Measurements from ENCODE around the gene ELOA.

GRCh38 chr1:23790696-23791515 lies 47.6 kb downstream of the ELOA start, which contains the start of gene LYPLA2:
- TF ChIP-seq CTCF (IDR thresholded peaks at IDR 0.05) (no peak), POLR2A (IDR thresholded peaks at IDR 0.05) (peak; percentile 61), POLR2AphosphoS5 (IDR thresholded peaks at IDR 0.05) (peak; percentile 59 to 77 (median 76))

All from transverse colon (tissue), 4 donors.